Esophagus squamous epithelium (tissue), 4 donors: Measurements from ENCODE around the gene PFKP.

Source experiments
- POLR2A ChIP-seq, 4 donors: fragments of 450-650 bp; IDR thresholded peaks; one replicate each; pipeline ENCODE4 v1.6.1; 2017; ENCODE audit warnings: antibody characterized with exemption in 4 of 4, mild to moderate bottlenecking in 4 of 4, moderate library complexity in 3 of 4
- TF ChIP-seq, protein P1 (sequence below), 6 experiments: fragments of 450-650 bp in 4 of 6; fragments of 200-600 bp in 2 of 6; sonication (generic) in 2 of 6; IDR thresholded peaks; one replicate each; pipeline ENCODE4 v1.5.1; 2016 to 2019; ENCODE audit warnings: antibody characterized with exemption in 6 of 6, mild to moderate bottlenecking in 4 of 6, moderate library complexity in 4 of 6

DNA sequence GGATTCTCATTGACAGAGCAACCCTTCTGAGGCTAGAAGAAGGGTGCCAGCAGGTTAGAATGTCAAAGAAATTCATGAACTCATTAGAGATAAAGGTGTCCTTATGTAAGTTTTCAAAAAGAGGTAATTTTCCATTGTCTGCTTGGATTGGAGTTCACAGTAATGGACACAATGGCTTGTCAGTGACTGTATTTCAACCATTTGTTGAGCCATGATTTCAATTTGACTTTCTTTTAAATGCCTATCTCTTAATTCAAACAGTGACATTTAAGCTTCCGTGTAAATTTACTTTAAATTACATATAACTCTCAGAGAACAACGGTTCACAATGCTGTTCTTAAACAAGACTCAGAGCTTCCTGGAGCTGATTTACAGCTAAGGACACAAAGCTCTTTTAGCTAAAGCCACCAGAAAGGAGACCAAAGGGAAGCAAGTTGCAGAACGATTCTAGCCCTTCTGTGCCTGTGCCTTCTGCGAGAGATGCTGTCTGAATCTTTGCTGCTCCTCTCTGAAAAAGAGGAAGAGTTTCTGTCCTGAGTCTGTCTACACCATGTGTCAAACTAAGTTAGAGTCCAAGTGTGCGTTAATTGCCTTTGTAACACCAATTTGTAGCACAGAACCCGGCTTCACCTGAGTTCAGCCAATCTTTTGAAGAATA is 42.2 kb upstream of the PFKP start:
- TF ChIP-seq, protein P1, sequence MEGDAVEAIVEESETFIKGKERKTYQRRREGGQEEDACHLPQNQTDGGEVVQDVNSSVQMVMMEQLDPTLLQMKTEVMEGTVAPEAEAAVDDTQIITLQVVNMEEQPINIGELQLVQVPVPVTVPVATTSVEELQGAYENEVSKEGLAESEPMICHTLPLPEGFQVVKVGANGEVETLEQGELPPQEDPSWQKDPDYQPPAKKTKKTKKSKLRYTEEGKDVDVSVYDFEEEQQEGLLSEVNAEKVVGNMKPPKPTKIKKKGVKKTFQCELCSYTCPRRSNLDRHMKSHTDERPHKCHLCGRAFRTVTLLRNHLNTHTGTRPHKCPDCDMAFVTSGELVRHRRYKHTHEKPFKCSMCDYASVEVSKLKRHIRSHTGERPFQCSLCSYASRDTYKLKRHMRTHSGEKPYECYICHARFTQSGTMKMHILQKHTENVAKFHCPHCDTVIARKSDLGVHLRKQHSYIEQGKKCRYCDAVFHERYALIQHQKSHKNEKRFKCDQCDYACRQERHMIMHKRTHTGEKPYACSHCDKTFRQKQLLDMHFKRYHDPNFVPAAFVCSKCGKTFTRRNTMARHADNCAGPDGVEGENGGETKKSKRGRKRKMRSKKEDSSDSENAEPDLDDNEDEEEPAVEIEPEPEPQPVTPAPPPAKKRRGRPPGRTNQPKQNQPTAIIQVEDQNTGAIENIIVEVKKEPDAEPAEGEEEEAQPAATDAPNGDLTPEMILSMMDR (IDR thresholded peaks at IDR 0.05) = no peak
- TF ChIP-seq POLR2A (IDR thresholded peaks at IDR 0.05) = no peak
